ENCODE measurements around the gene PYCARD.
"Not testable (repeated sequence)": the region's sequence is repeated elsewhere in the genome, so short reads cannot be mapped to it uniquely, and the experiment has no call there.

The PYCARD gene

DNA sequence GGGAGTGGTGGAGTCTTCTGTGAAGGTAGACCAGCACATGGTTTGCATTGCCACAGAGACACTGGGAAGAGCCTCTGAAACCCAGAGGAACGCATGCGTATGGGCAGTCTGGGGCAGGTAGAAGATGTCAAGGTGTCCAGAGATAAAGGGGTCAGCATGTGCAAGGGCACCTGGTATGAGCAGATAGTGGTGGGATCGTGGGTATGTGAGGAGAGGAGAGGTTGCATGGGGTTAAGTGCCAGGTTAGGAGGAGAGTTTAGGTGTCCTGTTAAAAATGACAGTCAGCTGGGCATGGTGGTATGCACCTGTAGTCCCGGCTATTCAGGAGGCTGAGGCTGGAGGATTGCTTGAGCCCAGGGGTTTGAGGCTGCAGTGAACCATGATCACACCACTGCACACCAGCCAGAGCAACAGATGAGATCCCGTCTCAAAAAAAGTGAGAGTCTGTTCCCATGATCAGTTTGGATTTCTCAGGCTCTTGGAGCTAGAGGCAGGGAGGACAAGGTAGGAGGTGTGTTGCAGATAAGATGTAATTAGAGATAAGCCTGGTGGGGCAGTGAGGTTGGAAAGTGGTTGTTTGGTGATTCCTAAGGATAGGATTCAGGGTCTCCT, 3.0 kb downstream of the PYCARD start:
- no peak for TF ChIP-seq CTCF (IDR thresholded peaks at IDR 0.05)
- peak overlapping the region; percentile 11 for H3K27ac Mint-ChIP-seq
- H3K4me1 Mint-ChIP-seq = peaks cover 10% of the 10 kb centered on the region
- peaks cover 44% of the 10 kb centered on the region for H3K36me3 Mint-ChIP-seq (ENCODE audit: low read depth)
- H3K4me3 Mint-ChIP-seq = no peak overlapping the region
- H3K27me3 Mint-ChIP-seq (ENCODE audit: low read depth, poor library complexity) = peaks cover 60% of the 10 kb centered on the region
- no peak for DNase-seq
- H3K9me3 Mint-ChIP-seq = no peaks in the 10 kb centered on the region

- H3K27me3 Mint-ChIP-seq (ENCODE audit: low read depth, poor library complexity) = peaks cover 48% of the 10 kb centered on the region
- TF ChIP-seq CTCF (IDR thresholded peaks at IDR 0.05) = no peak
- no peak overlapping the region for H3K4me3 Mint-ChIP-seq
- peaks cover 10% of the 10 kb centered on the region for H3K4me1 Mint-ChIP-seq
- DNase-seq = no peak
- H3K27ac Mint-ChIP-seq = peak overlapping the region; percentile 18
- H3K36me3 Mint-ChIP-seq (ENCODE audit: low read depth) = peaks cover 56% of the 10 kb centered on the region
- no peaks in the 10 kb centered on the region for H3K9me3 Mint-ChIP-seq
Observed at GRCh38 chr16:31198207-31198882, 4.2 kb downstream of the PYCARD start.

- Mint-ChIP-seq H3K4me1 (peaks cover 6% of the 10 kb centered on the region), H3K27me3 (ENCODE audit: low read depth, poor library complexity) (peaks cover 29% of the 10 kb centered on the region), H3K9me3 (no peaks in the 10 kb centered on the region), H3K4me3 (no peak overlapping the region), H3K27ac (no peak overlapping the region), H3K36me3 (ENCODE audit: low read depth) (peaks cover 71% of the 10 kb centered on the region)
- no peak for DNase-seq
- TF ChIP-seq CTCF (IDR thresholded peaks at IDR 0.05) = no peak
Observed at GRCh38 chr16:31196324-31197088, 6.1 kb downstream of the PYCARD start.

DNA sequence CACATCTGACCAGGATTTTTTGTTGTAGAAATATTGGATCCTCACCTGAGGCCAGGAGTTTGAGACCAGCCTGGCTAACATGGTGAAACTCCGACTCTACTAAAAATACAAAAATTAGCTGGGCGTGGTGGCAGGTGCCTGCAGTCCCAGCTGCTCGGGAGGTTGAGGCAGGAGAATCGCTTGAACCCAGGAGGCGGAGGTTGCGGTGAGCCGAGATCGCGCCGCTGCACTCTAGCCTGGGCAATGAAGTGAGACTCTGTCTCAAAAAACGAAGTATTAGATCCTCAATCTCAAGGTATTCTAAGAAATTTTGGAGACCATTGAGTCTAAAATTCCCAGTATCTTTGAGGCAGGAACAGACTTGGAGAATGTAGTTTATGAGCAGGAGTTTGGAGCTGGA, 6.7 kb downstream of the PYCARD start:
- not testable (repeated sequence) for H3K4me1 Mint-ChIP-seq, H3K27ac Mint-ChIP-seq, DNase-seq, H3K9me3 Mint-ChIP-seq, H3K4me3 Mint-ChIP-seq
- peaks cover 23% of the 10 kb centered on the region for H3K27me3 Mint-ChIP-seq (ENCODE audit: low read depth, poor library complexity)
- H3K36me3 Mint-ChIP-seq (ENCODE audit: low read depth) = peaks cover 77% of the 10 kb centered on the region

GRCh38 chr16:31194898-31195297, 7.7 kb downstream of the PYCARD start:
- Mint-ChIP-seq H3K27ac (no peak overlapping the region), H3K9me3 (no peaks in the 10 kb centered on the region), H3K4me1 (no peaks in the 10 kb centered on the region), H3K27me3 (ENCODE audit: low read depth, poor library complexity) (peaks cover 16% of the 10 kb centered on the region), H3K36me3 (ENCODE audit: low read depth) (peaks cover 84% of the 10 kb centered on the region), H3K4me3 (no peak overlapping the region)
- TF ChIP-seq CTCF (IDR thresholded peaks at IDR 0.05) = no peak
- DNase-seq = no peak

DNA sequence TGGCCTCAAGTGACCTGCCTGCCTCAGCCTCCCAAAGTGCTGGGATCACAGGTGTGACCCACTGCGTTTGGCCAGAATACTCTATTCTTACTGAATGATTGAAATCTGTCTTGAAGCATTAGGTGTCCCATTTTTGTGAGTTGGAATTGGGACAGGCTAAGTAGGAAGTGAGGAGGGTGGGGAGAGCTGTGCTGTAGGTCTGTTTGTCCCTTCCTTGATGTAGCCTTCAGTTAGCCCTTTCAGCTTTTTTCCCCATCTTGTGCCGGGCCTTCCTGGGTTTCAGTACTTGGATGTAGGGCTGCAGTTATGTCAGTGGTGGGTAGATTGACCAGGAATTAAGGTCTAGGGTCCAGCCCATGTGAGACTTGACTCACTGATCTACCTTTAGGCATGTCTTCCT, 8.7 kb downstream of the PYCARD start:
- no peaks in the 10 kb centered on the region for H3K9me3 Mint-ChIP-seq
- TF ChIP-seq CTCF (IDR thresholded peaks at IDR 0.05) = no peak
- no peaks in the 10 kb centered on the region for H3K4me1 Mint-ChIP-seq
- H3K27ac Mint-ChIP-seq = no peak overlapping the region
- H3K4me3 Mint-ChIP-seq = no peak overlapping the region
- peaks cover 84% of the 10 kb centered on the region for H3K36me3 Mint-ChIP-seq (ENCODE audit: low read depth)
- no peak for DNase-seq
- peaks cover 6% of the 10 kb centered on the region for H3K27me3 Mint-ChIP-seq (ENCODE audit: low read depth, poor library complexity)

Measured in nephron progenitor cell (in vitro differentiated cells).